HG02970 (cell line): Measurements from ENCODE around the gene TIGD1.
A peak's percentile ranks its signal among the peaks of the same experiment; 100 is the strongest.

ENCODE experiments used
- ATAC-seq: cut with Tn5 transposase; IDR thresholded peaks from one replicate; pipeline ENCODE4 v1.9.1; 2021; ENCODE audit warnings: mild to moderate bottlenecking, moderate library complexity, moderate number of reproducible peaks; ENCODE audit not compliant: unreplicated experiment, low FRiP score

Gene TIGD1

DNA sequence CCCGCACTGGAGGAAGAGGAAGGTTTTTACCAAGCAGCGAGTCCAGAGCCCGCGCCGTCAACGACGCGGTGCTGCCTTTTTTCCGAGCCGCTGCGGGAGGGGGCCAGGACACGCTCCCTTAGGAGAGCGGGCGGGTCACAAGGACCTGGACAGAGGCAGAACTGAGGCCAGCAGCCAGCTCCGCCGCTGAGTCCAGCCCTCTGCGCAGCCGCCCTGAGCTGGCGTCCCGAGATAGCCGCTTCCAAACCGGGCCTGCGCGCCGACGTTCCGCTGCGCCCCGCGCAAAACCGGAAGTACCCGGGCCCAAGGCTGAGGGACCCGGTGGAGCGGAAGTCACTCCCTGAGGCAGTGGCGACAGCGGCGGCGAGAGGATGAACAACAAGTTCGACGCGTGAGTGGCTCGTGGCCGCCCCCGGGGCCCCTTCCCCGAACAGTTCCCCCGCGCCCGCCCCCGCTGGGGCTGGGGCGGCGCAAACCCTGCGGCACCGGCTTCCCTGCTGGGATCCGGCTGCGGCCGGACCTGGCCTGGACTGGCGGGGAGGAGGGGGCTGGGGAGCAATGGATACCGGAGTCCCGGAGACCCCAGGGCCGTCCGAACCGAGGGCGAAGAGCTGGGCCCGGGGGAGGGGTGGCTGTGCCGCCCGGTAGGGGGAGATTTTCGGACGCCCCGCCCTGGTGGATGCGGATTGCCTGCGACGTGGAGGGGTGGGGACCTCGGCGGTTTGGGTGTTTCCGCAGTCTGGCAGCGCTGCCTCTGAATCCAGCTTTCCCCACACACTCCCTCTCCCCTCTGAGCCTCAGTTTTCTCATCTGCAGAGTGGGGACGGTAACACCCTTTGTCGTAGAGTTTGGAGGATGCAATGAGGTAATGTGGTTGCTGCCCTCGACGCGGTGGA lies at the start of gene TIGD1, which contains the start of gene EIF4E2:
TIGD1 (minus strand) TSS at position 204 of the 896 bp plus-strand sequence. CDS start 675 bp downstream, outside the sequence.
EIF4E2 (plus strand) TSS at position 336 of the 896 bp plus-strand sequence; CDS start at position 372, 36 bp downstream.
- ATAC-seq, result peak; percentile 89

DNA sequence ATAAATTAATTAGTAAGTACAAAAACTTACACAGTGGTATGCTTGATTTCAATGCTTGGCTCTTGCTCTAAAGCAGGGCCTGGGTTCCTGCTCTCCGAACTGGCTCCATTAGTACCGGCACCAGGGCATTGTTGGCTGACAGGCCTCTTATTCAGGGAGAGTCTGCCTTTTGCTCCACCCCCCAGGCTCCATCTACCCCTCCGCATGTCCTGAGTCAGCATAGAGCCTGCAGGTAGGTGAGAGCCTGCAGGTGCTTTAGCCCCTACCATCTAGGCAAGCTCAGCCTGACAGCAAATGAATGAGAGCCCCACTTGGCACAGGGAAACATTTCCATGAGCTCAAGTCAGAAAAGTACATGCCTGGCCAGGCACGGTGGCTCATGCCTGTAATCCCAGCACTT lies 47.9 kb upstream of the TIGD1 start:
- no peak for ATAC-seq

DNA sequence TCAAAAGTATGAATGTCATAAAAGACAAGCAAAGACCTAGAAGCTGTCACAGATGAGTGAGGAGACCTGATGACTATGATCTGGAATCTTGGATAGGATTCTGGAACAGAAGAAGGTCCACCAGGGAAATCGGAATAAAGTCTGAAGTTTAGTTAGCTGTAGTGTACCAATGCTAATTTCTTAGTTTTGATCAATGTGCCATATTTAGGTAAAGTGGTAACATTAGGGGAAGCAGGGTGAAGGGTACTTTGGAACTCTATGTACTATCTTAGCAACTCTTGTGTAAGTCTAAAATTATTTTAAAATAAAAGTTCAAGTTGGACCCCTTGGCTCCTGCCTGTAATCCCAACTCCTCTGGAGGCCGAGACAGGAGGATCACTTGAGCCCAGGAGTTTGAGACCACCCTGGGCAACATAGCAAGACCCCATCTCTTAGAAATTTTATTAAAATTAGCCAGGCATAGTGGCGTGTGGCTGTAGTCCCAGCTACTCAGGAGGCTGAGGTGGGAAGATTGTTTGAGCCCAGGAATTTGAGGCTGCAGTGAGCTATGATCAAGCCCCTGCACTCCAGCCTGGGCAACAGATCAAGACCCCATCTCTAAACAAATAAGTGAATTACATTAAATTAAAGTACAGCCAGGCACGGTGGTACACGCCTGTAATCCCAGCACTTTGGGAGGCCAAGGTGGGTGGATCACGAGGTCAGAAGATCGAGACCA lies 47.2 kb upstream of the TIGD1 start:
- ATAC-seq, result no peak

DNA sequence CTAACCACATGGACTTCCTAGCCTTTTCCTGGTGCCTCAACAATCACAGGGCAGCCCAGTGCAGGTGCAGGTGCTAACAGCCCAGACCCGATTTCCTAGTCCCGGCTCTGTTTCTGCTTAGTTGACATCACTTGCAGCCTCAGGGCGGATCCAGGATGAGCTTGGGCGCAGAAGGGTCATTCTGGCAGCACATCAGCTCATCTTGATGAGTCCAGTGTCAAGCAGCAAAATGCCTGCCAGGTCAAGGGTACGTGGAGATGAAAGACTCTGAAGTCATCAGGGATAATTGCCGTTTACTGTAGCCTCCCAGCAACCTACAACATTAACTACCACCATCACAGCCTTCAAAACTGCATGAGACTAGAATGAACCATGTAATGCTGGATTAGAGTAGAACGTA lies 43.6 kb upstream of the TIGD1 start:
- no peak for ATAC-seq

DNA sequence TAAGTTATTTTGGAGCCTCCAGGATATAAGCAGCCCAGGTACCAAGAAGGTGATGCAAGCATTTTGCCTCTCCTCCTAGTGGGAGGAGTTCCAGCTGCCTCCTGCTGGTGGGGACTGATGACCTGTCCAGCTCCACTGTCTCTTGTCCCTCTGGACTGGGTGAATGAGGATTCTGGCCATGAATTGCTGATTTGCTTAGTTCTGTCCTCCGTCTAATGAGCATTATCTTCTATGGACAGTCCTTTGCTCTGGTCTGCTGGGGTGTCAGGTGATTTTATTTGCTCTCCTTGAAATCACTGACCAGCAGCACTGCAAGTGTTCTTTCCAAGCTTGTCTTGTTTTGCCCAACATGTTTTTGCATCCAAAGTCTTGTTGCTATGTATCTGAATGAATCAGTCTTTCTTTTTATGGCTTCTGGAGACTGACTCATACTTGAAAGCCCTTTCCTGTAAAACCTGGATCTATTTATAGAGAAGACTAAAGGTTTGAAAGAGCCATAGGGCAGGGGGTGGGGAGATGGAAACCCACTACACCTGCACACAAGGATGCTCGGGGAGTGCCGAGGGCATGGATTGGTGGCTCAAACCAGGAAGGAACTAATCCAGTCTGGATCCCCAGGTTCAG lies 42.5 kb upstream of the TIGD1 start:
- ATAC-seq, result no peak

DNA sequence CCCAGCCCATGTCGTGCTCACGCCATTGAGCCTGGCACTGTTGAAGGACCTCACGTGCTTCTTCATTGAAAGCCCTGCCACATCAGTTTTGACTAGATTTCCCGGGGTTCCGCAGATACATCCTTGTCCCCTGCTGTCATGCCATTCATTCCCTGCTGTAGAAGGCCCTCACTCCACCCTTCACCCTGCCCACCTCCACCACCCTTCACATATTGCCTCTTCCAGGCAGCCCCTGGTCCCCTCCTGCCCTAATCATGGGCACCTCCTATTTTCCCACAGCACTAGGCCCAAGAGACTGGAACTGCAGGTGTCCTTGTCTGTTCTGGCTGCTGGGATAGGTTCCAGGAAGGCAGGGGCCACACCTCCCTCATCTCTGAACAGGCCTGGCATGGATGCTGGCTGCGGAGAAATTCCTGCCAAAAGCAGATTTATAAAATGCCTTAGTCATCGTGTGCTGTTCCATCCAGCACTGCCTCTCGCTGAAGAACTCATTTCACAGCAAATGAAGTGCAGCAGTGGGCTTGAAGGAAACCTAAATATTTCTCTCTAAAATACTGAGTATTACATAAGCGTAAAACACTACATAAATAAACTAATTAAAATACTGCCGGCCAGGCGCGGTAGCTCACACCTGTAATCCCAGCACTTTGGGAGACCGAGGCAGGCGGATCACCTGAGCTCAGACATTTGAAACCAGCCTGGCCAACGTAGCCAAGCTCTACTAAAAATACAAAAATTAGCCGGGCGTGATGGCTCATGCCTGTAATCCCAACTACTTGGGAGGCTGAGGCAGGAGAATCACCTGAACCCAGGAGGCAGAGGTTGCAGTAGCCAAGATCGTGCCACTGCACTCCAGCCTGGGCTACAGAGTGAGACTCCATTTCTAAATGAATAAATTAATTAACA lies 38.6 kb upstream of the TIGD1 start:
- ATAC-seq, result no peak

DNA sequence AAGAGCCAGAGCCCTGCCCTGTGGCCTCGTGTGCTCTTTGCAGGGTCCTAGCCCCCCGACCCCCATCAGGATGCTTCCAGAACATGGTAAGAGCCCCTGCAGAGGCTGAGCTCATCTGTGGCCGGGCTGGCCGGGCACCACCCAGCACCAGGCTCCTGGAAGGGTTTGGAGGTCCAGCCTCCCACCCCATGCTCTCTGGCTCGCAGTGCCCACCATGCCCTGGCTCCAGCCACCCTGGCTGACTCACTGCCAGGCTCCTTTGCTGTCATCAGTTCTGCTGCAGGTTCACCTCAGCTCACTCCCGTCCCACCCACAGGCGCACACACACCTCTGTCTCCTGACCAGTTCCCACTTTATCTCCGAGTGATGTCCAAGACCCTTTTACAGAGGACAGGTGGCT lies 37.7 kb upstream of the TIGD1 start:
- no peak for ATAC-seq

DNA sequence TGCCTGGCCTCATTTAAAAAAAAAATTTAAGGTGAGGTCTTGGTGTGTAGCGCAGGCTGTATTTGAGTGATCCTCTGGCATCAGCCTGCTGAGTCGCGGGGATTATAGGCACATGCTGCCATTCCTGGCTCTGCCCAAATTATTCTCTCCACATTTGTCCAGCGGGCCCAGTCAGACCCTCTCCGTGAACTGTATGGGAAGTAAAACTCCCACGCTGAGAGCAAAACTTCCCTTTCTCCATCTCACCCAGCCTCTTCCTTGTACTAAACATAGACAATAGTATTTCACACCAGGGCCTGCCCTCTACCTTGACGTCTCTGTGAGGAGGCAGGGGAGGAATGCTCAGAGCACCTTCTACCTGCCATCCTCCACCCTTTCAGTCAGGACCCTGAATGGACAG lies 37.2 kb upstream of the TIGD1 start:
- no peak for ATAC-seq

DNA sequence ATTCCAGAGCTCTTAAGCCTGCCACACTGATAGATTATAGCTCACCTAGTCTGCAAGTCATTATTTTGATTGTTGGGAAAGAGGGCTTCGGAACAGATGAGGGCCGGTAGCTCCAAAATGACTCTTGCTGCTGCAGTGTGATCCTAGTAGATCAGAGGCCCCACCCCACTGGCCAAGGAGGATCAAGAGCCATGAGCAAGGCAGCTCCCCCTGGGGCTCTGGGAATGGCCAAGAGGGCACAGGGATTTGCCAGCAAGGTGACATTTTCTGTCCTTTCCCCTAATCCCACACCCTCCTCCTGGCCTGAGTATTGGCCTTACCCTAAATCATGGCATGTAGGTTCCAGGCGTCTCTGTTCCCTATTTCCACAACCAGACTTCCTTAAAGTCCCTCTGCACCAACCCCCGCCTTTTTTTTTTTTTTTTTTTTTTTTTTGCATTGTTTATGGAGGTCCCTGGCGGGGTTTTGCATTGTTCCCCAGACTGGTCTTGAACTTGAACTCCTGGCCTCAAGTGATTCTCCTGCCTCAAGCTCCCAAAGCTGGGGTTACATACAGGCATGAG lies 36.7 kb upstream of the TIGD1 start:
- ATAC-seq, result no peak

DNA sequence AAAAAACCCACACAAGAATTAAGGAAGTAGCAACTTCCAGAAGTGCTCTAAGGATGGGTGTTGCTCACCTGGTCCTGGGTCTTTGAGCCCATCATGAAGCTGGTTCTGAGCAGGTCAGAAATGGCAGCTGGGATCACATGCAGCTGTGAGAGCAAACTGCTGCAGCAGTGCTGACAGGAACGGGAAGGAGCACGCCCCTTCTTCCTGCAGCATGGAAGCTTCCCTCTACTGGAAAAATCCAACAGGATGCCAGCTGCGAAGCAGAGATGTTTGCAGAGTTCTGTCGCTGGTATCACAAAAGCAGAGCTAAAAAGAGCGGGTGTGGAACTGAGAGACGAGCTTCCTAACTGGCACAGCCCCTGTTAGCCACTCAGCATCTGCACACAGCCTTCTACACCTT lies 33.9 kb upstream of the TIGD1 start:
- no peak for ATAC-seq

DNA sequence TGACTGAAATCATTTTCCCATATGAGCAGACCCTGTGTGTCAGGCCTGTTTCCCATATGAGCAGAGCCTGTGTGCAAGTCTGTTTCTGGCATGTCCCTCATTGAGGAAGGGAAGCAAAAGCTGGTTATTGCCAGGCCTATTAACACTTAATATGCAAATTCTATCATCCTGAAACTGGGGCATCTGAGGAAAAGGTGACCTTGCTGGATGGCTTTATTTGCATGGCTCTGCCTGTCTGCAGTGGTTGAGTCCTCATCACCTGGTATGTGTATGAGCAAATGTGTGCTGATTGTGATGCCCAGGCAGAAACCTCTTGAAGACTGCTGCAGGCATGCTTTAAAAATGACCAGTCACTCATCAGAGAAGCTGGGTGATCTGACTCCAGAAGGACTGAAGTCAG lies 31.4 kb upstream of the TIGD1 start:
- no peak for ATAC-seq

DNA sequence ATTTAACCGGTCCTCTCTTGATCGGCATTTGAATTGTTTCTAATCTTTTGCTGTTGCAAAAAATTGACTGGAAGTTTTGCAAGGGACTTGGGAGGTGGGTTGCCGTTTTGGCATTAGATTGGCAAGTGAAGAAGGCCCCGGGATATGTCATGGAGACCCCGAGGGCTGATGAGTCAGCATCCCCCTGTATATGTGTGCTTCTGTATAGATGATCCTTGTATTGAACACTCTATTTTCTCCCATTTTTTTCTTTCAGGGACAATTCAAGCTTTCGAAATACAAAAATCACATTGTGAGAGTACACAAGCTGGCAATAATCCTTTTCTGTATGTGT lies 30.3 kb upstream of the TIGD1 start:
- no peak for ATAC-seq

DNA sequence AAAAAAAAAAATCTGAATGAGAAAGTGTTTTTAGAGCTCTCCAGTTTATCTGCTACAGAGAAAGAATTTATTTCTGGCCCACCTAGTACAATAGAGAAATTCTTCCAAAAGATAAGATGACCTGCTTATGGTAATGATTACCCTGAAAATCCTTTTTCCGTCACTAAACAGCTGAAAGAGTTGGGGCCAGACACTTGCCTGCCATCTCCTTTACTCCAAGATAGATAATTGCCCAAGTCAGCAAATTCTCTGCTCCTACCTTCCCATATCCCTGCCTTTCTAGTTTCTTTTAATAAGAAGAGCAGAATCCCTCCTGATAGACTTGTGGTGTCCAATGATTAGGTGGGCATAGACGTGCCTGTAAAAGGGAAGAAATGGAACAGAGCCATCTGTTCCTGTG lies 28.3 kb upstream of the TIGD1 start:
- ATAC-seq, result no peak

DNA sequence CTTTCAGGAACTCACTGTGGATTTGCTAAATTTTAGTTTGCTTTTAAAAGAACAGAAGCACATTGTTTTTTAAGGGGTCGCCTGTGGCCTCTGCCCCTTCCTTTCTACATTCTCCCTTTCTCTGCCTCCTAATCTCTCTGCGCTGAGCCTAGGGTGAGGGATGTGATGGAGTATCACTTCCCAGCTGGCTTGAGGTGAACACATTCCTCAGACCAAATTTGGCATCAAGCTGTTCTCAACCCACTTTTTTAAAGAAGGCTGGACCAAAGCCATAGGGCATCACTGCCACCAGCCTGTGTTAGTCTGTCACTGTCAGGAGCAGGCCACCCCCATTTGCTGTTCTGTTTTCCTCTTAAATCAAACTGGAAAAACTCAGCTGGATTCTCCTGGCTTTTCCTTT lies 27.5 kb upstream of the TIGD1 start:
- ATAC-seq, result no peak

DNA sequence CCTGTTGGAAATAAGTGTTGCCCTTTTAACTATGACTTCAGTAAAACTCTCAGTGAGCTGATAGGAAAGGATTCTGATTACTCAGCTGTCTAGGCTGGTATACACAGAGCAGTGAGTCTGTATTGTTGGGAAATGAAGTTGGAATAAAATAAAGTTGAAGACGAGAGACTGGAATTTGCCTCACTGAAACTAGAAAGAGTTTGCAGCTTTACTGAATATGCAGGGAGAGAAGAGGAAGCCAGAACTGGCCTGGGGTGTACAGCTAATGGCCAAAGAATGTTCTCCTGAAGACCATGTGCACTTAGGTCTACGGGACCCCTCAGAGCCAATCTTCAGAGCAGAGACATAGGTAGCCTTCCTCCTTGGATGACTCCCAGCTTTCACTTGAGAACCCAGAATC lies 26.6 kb upstream of the TIGD1 start:
- no peak for ATAC-seq

DNA sequence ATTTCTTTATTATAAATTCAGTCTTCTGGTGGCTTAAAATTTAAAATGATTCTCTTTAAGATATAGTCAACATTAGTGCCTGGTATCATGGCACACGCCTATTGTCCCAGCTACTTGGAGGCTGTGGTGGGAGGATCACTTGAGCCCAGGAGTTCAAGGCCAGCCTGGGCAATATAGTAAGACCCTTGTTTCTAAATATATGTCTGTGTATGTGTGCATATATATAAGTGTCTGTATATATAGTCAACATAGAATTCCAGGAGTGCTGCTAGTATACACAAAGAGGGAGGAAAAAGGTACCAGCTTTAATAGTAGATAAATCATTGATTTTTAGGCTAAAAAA lies 25.0 kb upstream of the TIGD1 start:
- no peak for ATAC-seq

DNA sequence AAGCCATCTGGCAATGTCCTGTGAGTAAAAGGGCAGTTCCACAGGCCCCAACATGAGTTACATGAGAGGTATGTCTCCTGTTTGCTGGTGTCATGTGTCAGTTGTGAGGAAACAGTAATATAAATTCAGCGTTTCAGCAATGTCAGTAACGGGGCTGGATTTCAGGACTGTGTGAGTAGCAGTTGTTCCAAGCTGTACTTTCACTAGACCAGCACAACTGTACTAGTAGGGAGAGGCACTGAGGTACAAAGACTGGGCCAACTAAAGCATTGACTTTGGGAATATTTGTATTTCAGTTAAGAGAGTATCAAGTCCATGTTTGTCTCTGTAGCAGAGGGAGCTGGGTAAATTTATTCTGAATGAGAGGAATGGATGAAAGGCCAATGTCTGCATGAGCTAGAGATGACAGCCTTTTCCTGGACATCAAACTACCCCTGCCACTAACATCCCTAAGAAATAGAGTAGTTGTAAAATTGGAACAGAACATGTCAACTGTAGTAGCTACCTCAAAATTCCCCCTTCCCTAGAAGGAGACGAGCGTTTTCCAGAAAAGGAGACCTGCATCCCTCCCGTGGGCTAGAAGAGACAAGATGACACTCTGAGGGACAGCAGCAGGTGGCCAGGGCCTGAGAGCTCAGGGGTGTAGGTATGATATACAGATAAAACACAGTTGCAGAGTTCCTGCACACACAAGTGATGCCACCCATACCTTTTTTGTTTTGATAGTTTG lies 24.5 kb upstream of the TIGD1 start:
- ATAC-seq, result no peak

DNA sequence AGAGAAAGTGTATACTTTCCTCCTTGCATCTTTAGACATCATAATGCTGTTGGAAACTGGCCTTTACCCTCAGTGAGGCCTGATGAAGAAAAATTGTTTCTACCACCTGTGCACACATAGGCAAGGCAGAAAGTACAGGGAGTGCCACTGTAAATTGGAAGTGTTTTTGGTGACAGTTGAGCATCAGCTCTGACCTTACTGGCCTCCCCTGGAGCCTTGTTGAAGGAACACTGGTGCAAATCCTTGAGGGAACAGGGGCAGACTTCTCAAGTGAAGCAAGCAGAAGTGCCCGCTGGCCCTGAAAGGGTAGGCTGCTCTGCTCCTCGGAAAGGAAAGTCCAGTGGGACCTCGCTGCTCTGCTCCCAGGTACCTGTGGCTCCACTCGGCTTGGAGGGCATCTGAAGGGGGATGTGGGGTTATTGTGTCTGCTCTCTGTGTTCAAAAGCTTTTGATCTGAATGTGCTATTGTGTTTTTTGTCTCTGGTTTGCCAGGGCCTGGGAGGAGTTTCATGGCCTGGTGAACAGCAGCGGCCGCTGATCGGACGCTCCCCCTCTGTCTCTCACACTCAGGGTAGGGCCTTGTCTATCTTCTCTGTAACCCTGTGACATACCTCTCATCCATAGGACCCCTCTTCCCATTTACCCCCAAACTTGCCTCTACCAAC lies 23.5 kb upstream of the TIGD1 start:
- ATAC-seq, result no peak

DNA sequence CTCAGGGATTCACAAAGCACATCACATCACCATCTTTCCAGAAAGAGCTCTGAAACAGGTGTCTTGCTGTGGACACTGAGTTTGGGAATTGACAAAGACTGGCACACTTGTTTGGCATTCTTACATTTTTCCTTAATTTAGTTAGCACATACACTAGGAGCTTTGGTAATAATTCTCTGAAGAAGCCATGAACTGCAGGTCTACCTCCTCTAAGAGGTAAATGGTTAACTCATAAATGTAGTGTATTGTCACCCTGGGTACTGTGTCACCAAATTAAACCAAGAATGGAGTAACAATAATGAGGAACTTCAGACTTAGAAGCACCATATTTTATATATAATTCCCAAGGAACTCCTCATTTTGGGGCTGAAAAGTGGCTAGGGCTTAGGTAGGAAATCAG lies 22.7 kb upstream of the TIGD1 start:
- no peak for ATAC-seq
